NCI-H446 treated with DMSO at 0.1 percent for 48 hours (cell line): ENCODE data around the gene CENPU.

Experiments
- DNase-seq: peaks from one replicate; lab custom pipeline; 2025; lab: John Stamatoyannopoulos, UW

The CENPU gene

DNA sequence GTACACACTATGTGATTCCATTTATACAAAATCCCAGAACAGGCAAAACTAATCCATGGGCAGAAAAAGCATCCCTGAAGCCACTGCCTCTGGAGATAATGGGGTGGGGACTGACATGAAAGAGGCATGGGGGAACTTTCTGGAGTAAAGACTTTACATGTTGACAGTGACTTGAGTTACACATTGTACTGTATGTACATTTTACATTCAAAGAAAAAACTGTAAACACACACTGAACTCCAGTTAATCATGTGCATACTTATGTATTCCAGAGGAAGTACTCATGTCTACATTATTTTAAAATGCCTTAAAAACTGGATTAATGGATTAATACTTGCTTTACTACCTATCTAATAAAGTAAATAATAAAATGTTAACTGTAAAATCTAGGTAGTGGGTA is 21.6 kb downstream of the CENPU start:
- no peak for DNase-seq

DNA sequence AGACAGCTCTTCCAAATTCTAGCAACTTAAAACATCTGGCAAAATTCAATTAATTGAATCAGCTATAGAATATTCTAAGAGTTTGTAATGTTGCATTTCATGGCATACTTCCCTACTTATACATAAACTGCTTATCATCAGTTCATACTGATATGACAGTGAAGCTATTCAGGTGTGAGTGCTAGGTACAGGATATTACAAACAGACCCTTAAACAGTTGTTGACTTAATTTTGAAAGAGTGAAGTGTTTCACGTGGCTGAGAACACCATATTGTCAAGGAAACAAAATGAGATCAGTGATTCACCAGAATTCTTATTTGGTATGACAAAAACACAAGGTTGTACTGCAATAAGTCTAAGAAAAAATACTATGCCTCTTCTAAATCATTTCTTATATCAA is 27.4 kb downstream of the CENPU start:
- DNase-seq = no peak

DNA sequence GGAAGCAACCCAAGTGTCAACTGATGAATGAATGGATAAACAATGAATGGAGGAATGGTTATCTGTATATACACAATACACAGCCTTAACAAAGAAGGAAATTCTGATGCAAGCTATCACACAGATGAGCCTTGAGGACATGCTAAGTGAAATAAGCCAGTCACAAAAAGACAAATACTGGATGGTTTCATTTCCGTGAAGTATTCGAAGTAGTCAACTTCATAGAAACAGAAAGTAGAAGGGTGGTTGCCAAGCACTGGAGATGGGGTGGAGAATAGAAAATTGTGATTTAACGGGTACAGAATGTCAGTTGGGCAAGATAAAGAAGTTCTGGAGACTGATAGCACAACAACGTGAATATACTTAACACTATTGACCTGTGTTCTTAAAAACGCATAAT is 28.2 kb downstream of the CENPU start:
- no peak for DNase-seq

DNA sequence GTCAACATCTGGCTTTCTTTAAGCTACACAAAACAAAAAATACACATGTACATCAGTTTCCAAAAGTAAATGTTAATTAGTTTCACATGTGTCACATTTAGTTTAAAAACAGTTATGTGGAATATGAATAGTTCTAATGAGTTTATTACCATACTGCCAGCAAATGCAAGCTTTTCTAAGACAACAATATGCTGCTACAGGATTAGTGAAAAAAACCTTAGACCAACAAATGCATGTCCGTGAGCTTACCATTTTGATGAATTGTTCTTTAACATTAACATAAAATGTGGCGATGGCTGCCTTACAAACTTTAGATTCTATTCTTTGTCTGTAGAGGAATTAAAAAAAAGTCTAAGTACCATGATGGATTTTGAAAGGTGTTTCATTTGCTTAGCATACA is 31.8 kb downstream of the CENPU start:
- DNase-seq = no peak

DNA sequence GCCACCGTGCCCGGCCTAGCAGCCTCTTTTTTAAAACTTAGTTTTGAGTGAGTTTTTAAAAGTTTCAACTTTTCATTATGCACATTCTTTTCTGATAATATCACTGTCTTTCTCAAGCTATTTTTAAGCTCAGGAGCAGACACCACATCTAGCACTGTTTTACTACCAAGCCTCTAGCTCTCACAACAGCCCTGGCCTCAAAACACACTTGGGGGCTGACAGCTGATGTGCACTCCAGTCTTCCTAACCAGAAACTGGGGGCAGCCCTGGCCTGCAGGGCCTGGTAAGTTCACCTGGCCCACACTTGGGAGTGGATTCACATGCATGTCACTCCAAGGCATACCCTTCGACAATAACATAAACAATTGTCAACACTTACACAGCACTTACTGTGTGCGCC is 34.0 kb downstream of the CENPU start:
- DNase-seq = no peak

DNA sequence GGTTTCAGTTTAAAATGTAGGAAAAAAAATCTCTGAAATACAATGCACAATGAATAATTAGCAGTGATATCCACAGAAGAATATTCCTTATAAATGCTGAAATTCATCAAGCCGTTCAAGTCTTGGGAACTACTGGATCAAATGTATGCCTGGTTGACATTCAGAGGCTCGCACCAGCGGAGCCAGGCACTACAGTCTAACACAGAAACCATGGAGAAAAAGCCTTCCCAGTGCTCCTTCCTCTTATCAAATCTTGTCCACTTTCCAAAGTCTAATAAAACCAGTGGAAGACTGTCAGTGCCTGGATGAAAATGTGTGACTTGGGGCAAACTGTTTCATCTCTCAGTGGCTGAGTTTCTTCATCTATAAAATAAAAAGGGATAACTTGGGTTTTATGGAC is 35.9 kb downstream of the CENPU start:
- DNase-seq = no peak

DNA sequence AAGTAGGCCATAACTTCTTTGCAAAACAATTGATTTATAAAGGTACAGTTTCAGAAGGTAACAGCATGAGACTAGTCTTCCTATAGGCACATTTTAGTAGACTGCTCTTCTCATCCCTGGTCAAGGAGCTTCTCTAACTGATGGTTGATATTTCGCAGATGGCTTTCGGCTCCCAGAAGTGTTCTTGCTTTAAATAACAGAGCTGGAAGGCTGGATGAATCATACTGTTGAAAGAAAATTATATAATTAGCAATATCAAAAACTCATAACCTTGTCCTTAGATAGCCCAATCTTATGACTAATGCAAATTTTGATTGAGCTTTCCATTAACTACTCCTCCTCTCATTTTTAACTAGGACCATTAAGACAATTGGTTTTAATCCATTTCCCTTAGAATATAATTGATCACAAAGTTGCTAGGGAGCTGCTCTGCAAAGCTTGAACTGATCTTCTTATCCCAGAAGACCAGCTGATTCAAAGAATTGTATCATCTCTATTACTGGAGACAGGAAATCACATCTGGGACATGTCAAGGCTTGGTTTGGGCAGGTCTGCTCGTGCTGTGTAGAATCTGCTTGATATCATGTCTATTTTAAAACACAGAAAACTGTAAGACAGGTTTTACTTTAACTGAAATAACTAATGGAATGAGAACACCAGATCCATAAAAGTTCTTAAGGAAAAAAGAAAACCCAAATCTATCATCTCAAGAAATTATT is 38.6 kb downstream of the CENPU start:
- DNase-seq = no peak

DNA sequence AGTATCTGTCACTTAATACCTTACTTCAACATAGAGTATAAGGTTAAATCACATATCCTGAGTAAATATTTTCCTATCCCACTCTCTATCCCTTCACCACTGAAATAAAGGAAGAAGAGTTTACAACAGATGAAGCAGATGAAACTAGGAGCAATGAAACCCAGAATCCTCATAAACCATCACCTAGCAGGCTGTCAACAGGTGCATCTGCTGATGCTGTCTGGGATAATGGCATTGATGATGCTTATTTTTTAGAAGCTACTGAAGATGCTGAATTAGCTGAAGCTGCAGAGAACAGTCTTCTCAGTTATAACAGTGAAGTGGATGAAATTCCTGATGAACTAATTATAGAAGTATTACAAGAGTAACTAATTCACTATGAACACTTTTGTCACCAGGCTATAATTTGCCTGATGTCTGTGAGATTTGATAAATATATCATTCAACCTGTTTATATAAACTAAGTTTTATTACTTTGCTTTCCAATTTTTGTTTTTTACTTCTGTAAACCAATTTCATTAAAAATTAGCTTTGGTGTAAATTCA is 39.4 kb downstream of the CENPU start:
- DNase-seq = no peak

DNA sequence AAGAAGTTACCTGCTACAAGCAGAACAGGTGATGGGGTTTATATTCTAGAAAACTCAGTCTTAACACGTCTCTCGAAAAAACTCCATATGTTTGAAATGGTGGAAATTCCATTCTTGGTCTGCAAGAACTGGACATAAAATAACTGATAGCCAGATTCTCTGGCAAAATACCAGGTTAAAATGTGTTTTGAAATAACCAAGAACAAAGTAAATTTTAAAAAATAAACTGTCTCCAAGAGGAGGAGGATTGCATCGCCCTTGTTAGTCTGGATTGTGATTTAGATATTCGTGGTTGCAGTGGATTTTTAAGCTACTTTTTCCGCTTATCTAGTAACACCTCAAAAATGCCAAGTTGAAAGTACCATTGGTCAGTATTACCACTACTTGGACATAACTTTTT is 40.8 kb downstream of the CENPU start:
- DNase-seq = no peak

DNA sequence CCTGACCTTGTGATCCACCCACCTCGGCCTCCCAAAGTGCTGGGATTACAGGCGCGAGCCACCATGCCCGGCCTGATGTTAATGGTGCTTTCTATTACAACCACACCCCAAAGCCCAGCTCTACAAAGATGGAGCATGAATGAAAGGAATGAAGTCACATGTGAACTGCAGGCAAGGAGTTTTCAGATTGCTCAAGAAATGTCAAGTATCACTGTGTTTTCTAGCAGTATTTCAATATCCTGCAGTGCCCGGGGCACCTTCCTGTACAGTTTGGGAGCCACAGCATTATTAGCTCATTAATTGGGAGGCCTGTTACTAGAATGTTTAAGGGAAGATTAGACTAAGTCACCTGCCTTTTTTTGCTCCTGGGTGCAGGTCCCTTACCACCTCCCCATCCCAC is 44.2 kb downstream of the CENPU start:
- DNase-seq = no peak

DNA sequence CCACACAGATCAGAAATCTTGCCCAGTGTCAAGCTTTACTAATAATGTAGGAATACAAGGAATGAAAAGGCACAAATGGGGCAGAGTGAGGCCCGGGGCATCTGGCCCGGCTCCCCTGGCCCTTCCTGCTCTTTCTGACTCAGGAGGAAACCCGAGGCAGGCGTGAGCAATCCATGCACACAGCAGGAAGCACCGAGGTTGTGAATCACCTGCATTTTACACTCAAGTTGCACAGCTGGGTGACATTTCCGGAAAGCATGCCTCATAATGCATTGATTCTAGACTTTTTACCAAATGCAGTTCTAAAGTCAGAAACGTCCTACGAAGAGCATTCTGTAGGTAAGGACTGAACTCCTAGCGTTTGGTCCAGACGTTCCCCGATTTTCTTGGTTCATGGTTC is 45.4 kb downstream of the CENPU start:
- no peak for DNase-seq

DNA sequence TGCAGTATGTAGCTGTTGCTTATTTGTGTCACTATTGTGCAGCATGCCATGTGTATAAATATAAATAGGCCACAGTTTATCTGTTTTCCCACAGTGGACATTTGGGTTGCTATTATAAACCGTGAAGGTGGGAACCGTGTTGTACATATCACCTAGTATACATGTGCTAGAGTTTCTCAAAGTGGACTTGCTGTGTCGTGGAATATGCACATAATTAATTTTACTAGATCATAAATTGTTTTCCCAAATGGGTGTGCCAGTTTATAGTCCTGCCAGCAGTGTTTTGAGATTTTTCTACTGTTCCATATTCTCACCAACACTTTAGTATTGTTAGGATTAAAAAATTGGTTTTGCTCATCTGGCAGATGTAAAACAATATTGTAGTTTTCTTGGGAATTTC is 45.9 kb downstream of the CENPU start:
- no peak for DNase-seq

DNA sequence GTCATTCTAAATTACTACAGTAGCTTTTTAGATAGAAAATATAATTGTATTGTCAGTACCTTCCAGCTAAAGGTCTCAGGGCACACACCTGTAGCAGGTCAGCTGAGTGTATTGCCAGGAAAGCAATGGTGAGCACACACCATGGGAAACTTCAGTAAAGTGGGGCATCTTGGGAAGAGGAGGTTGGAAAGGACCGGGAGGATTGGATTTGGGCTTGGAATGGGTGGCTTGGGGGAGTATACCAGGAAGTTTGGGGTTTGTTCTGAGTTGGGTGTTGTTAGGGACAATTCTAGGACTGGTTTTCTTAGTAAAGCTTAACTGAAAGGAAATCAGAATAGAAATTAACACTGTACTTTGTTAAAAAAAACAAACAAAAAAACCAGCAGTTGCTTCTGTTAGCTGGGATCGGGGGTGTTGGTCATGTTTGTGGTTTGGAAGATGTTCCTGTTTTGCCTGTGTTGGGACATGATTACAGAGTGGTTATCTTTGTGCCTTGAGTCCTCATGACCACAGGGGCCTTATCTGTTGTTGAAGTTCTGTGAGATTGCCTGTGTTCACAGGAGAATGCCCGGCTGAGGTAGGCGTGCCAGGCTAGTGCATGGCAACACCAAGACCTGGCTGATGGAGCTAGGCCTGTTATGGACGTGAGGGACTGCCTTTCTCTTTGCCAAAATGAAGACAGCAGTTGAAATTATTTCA is 49.3 kb downstream of the CENPU start:
- no peak for DNase-seq

DNA sequence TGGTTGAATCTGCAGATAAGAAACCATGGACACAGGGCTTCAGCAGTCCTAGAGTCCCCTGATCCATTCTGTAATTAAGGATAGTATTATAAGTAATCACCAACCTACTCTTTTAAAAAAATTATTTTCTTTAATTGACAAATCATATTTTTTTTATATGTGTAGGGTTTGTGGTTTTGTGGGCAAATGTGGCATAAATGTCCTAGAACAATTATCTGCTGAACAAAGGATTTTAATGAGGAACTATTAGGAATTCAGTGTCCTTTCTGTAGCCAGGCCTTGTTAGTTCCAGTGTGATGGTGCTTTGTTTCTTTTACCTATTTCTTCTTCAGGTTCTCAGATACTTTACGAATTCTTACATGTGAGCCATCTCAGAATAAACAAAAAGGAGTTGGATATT is 52.0 kb downstream of the CENPU start:
- DNase-seq = no peak

DNA sequence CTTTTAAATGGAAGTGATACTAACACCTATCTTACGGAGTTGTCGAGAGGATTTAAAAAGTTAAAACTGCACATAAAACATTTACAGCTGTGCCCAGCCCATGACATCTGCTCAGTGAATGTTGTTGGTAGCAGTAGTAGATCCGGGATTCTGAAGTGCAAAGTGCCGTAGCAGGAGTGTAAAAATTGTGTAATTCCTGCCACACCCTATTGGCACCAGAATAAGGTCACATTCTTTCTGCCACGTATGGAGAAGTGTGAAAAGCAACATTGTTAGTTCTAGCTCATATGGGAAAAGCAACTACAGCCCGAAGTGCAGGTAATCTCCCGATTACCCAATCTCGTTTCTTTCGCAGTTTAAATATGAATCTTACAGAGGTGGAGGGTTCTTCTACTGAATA is 53.2 kb downstream of the CENPU start:
- no peak for DNase-seq

DNA sequence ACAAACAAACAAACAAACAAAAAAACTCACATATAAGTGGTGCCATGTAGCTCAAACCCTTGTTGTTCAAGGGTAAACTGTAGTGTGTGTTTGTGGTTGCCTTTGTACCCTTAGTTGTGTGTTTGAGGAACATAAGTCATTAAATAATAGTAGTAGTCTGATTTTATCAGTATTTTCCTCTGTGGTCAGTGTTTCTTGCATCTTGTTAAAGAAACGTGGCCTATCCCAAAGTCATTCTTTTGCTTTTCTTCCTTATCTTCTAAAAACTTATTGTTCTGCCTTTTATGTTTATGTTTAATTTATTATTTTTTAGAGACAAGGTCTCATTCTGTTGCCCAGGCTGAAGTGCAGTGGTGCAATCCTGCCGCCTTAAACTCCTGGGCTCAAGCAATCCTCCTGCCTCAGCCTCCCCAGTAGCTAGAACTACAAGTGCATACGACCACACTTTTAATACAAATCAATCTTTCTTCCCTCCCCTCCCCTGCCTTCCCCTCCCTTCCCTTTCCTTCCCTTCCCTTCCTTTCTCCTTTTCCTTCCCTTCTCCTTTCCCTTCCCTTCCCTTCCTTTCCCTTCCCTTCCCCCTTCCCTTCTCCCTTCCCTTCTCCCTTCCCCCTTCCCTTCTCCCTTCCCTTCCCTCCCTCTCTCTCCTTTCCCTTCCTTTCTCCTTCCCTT is 57.9 kb downstream of the CENPU start:
- no peak for DNase-seq

DNA sequence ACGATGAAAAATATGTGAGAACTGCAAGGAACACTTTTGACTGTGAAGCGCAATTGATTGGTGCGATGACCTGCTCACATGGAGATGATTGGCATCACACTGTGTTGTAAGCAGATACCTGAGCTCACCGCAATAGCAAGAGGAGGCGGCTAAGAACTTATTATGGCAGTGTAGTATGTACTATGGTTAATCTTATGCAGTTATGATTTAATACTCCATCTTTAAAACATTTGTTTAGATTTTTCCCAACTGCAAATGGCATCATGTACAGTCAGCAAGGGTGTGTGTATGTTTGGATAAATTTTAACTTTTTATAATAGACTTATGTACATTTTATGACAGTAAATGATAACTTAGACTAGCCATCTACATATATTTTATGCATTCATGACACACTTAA is 58.9 kb downstream of the CENPU start:
- no peak for DNase-seq

DNA sequence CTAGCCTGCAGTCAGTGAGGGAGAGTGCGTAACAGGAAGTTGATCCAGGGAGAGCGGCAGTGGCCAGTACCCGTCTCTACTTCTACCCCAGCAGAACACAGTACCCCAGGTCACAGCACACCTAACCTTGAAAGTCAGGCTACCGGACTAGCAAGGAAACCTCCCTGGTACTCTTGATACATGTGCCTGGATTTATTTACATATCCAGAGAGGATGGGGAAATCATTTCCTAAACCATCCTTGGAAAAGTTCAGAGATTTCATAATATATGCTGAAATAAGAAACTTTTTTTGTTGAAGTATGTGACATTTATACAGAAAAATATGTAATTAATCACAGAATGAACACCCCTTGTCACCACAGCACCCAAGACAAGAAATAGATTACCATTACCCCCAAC is 59.9 kb downstream of the CENPU start:
- DNase-seq = no peak

DNA sequence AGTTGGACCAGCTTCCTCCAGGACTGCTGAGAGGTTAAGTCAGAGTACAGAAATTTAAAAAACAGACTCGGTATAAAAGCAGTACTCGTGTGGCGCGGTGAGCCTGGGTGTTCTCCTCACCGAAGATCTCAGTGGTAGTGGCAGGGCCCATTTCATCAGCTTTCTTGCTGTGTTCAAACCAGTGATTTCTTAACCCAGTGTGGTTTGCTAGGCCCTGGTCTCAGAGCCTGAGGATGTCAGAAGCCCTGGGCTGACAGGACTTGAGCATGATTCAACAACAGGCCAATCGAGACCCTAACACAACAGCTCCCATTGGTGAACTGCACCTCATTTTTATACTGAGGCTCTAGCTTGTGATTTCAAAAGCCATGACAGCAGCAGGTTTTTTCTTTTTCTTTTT is 61.2 kb downstream of the CENPU start:
- no peak for DNase-seq

DNA sequence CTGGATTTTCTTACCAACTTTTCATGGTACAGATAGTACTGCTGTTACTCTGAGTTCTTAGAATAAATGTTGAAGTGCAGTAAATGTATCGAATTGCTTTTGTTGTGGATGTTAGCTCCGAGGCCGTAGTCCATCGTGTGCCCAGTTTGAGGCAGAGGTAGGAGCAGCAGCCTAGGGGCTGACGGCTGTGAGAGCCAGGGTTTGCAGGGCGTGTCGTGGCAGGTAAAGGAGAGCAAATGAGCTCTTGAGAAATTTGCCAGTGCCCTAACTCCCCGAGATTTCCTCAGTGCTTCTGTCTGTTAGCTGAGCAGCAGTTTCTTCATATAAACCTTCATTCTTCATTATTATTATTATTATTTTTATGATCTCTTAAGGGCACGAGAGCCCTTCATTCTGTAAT is 62.8 kb downstream of the CENPU start:
- DNase-seq = no peak

DNA sequence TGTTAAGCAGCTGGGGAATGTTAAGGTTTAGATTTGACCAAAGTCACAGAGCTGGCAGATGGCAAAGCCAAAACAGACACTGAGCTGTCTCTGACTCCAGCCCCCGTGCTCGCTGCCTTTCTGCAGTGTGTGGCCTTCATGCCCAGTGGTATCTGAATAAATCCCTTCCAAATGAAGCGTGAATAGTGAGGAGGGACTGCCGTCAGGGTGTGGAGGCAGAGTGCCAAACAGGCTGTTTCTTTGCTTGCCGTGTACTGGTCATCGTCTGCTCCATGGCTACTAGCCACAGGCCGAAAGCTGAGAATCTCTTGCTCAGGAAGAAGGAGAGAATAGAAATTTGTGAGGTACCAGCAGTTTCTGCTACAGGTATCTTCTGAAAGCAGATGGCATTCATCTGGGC is 64.6 kb downstream of the CENPU start:
- no peak for DNase-seq

DNA sequence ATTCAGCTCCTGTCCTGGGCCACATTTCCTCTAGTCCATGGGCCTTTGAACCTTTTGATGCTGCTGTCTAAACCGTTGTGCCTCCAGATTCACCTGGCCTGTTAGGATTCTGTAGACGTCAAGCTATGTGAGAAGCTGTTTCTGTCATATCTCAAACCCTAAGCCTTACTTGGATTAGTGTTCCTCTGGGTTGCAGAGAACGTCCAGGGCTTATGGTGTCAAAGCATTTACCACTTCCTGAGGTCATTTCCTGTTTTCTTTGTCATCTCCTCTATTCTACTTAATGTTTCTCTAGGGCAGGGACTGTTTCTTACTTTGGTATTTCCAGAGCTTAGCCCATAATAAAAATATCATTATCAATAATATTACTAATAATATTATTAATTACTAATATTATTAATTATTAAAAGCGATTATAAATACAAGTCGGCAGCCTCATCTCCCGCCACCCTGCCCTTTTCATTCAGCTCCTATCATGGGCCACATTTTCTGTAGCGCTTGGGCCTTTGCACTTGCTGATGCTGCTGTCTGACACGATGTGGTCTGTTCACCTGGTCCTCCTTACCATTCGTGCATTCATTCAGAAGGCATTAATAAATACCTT is 65.3 kb downstream of the CENPU start:
- no peak for DNase-seq

DNA sequence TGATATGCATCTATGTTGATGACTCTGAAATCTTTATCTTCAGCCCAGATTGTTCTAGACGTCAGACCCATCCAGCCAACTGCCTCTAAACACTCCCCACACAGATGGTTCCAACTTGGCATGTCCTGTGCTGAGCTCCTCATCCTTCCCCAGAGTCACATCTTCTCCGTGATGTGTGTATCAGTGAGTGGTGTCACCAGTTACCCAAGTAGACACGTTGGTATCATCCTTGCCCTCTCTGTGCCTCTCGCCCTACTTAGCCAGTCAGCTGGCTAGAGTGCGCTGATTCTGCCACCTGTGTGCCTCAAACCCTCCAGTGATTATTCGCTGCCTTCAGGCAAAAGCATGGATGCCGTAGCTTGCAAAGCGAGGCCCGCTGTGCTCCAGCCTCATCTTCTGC is 65.8 kb downstream of the CENPU start:
- no peak for DNase-seq
